ENCODE measurements around the gene PRLHR.

The PRLHR gene

DNA sequence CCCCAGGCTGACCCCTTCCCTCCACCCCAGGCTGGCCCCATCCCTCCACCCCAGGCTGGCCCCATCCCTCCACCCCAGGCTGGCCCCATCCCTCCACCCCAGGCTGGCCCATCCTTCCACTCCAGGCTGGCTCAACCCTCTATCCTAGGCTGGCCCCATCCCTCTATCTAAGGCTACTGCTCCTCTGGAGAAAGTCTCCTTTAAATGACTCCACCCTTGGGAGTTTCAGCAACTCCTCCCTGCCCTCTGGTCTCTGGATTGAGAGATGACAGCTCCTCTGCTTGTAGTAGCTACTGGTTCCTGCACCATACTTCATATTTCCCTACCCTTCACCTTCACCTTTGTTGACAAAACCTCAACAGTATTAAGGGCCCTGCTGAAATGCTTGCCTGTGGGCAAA, 8.5 kb downstream of the PRLHR start:
- no peak for DNase-seq

DNA sequence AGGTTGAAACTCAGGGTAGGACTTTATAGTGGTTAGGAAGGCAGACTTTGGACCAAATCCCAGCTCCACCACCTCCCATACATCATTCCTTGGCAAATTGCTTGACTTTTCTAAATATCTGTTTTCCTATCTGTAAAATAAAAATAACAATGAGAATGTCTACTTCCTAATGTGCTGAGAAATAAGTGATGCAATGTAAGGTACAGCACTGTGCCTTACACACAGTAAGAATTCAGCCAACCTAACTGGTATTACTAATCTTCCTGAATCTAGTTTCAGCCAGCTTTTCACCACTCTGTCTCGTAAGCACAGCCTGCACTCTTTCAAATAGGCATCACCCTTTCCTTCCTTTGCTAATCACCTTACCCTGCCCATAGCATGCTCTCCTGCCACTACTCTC, 9.7 kb downstream of the PRLHR start:
- no peak for DNase-seq

DNA sequence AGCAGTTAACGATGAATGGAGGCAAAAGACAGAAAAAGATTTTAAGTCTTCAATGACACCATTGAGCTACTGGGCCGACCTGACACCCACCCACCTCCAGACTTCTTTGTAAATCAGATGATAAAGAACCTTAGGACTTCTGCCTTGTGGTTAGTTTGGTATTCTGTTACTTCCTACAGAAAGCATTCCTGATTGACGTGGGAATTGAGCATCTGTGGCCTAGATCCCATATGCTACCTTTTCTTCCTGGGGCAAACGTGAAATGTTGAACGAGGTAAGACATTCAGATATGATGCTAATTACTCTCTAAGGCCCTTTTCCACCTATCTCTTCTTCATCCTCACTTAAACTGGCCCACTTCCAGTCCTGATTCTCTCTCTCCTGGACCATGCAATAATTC, 10.2 kb downstream of the PRLHR start:
- DNase-seq, result no peak

DNA sequence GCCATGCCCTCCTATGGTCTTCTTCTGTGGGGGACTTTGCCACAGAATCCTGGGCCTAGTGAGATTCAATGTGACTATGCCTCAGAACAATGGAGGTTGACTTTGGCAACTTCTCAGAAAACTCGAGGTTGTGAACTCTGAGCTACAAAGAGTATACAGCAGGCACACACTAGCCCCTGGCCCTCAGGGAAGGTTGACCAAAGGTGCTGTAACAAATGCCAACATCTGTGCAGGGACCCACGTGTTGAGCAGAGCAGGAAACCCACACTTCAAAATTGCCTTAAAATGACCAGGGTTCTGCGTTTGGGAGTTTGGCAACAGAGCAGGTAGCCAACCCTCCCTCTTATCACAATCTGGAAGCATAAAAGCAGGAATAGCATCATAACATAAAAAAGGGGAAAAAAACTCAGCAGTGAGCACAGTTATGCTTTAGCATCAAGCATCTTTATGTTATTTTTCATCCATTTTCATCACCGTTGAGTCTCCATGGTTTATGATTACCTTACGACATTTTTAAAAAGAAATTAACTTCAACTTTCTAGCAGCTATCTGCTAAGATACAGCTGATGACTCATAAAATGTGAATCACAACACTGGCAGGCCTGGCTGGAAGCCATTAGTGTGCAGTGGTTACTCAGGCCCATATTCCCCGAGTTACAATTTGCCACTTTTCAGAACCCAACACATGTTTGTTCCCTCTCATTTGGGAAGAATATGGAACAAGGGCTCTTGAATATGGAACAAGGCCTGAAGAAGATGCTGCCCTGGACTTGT, 11.1 kb downstream of the PRLHR start:
- DNase-seq, result no peak

DNA sequence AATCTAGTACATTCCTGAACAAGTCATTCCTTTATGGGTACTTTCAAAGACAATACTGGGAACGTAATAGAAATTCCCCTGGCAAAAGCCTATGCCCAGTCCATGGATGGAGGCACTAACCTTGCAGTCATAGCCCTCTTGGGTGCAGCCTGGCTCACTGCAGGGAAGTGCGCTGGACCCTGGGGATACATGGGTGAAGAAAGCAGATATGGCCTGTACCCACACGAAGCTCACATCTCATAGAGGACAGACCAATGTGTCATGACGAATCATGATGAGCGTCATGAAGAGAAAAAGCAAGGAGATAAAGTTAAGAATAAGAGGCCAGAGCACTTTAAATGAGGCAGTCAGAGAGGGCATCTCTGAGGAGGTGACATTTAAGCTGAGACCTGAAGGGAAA, 11.8 kb downstream of the PRLHR start:
- no peak for DNase-seq

DNA sequence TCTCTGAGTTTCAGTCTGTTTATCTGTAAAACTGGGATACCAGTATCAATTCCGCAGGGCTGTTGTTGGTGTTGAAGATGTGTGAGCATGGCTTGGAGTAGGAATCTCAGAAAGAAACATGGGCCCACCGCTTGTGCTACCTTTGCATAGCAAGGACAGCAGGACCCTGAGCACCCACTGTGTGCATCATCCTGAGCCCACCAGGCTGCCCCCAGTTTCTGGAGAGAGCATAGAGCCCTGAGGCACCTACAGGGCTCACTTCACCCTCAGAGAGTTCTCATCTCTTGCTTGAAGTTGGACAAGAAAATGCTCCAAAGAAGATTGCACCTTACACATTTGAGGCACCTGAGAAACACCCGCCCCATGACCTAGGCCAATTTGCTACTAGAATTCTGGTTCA, 12.9 kb downstream of the PRLHR start:
- DNase-seq, result no peak

DNA sequence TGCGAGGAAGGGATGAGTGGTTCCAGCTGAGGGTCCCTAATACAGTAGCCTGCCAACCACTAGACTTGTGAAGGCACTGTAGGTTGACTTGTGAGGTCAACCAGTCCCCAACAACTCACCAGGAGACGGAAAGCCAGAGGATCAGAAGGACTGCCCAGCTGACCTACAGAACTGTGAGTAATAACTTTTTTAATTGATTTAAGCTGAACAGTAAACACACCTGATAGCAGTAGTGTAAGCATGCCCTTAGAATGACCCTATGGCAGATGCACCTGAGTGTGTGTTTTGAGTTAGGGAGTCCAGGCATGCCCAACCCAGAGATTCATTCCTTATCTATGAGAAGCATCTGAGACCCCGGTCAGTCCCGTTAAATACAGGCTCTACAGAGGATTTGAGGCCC, 14.1 kb downstream of the PRLHR start:
- DNase-seq, result no peak

DNA sequence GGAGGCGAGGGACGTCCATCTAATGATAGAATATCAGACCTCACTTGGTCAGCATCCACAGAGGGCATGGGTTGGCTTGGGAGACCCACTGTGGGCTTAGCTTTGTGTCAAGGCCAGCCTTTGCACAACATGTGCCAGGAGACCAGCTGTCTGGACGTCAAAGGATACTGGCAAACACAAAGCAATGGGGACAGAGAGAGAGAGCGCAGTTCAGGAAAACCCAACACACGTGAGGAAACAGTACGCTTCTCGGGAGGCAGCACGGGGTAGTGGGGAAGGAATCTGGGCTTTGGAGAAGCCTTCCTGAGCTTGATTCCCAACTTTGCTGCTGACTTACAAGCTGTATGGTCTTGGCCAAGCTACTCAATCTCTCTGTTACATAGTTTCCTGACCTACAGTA, 14.7 kb downstream of the PRLHR start:
- DNase-seq, result no peak

DNA sequence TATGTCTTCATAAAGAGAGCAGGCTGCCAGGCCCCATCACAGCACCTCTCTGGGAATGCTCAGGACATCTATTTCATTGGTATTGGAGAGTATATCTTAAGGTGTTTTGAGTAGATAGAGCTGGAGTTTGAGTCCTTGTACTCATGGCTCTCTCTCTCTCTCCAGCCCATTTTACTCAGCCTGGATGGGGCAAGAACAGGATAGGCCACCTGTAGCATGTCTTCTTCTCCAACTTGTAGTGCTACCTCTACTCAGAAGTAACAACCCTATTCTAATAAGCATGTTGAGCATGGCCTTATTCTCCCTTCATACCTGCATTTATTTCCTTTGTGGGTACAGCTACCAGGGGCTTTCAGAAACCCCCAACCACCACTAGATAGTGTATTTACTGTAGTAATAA, 21.9 kb downstream of the PRLHR start:
- DNase-seq, result no peak

DNA sequence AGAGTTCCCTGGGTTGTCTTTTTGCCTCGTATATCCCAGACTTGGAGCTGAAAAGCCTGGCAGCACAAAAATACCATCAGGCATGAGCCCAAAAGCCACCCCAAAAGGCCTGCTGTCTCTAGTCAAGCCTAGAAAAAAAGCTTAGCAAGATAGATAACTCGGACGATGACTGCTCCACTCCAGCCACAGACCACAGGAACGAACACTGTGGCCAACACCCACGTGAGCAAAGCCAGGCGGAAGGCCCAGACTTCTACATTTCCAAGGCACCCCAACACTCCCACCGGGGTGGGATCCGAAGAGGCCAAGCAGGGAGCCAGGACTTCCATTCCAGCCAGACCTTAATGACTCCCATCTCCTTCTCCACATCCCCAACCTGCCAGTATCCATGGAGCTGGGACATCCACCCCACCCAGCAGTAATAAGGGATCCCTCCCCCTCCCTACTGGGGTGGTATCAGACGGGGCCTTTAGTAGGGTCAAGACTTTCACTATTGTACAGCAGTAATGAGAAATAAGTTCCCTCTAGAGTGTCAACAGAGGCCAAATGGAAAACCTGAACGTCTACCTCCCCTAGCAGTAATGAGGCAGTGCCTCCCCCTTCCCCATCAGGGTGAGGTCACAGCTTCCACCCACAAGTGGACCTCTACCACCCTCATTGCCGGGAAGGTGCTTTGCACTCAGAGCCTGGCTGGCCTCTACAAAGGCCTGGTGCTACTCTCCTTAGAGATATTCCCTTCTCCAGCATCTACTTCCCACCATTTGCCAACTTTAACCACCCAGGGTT, 23.0 kb downstream of the PRLHR start:
- DNase-seq, result no peak

DNA sequence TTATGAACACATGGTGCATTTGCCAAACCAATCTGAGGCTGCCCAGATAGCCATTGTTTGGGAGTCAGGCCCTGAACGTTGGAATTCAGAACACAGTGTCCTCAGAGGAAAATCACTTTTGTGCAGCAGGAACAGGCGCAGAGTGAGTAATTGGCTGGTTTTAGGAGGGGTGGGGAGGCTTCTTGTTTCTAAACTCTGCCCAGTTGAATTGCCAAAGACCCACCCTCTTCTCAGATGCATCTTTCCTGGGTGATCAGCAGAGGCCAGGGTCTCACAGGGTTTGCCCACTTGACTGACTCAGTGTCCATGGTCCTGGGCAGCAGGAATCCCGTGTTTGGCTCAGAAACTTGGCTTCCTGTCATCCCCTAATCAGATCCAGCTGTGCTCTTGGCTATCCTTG, 24.3 kb downstream of the PRLHR start:
- DNase-seq, result no peak

DNA sequence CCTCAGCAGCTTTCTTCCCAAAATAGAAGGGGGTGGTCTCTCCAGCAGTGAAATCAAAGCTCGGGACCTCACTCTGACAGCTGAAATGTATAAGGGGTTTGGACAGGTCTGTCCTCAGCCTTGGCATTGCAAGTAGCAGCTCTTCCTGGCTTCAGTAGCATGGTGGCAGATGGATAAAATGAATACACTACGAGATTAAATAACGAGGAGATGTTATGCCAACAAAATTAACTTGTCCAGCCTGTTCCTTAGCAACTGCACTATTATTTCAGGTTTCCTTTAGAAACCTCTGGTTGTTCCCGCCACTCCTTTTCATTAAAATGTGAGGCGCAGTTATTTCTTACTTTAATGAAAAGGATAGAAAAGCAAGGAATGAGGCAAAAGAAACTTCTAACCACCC, 24.9 kb downstream of the PRLHR start:
- no peak for DNase-seq

DNA sequence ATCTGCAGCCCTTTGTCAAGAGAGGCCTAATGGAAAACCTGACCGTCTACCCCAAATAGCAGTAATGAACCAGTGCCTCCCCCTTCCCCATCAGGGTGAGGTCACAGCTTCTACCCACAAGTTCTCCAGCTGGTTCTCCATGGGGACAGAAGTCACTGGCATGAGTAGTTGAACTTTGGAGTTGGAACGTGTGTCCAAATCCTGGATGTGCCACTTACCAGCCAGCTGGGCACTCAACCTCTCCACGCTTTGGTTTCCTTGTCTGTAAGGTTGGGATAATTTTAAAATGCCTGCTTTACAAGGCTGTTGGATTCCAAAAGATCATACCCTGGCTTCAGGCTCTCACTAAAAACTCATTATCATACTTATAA, 25.6 kb downstream of the PRLHR start:
- DNase-seq, result no peak

DNA sequence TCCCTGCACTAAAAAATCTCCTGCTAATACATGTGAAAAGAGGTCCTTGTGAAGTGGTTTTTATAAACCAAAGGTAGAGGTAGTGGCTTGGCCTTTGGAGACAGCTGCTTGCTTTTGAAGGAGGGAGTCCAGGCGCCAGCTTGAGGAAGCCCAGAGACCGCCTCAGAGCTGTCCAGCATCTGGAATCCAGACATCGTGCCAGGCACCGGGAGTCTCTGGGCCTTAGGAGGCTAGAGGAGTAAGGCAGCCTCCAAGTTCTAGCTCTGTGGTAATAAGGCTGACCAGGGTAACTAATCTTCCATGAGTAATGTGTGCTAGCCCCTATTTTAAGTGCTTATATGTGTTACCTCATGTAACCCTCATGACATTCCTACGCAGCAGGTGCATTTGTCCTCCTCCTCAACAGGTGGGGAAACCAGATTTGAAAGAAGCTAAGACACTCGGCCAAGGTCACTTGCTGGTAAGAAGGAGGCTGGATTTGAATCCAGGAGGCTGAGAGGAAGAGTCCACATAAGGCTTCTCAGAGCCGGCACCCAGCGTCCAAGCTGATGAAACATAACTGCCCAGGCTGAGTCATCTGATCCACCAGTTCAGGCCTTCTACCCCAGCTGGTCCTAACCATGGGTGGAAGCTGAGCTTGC, 26.1 kb downstream of the PRLHR start:
- no peak for DNase-seq

DNA sequence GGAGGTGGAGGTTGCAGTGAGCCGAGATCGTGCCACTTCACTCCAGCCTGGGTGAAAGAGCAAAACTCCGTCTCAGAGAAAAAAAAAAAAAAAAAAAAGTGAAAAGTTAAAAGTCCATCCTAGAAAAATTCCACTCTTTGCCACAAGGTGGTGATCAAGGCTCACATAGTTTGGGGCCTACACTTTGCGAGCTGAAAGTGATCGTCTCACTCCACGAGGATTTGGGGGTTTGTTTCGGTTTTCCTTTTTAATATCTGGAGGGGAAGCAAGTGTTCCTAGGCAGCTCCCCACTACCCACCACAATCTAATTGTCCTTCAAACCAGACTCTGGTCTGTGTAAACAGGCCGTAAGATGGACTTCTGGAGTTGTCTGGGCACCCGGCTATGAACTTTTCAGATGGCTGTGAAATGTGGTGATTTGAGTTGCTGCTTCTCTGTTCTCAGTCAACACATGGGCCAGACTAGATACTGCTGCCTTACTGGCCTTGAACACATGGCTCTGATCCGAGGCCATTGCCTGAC, 27.1 kb downstream of the PRLHR start:
- DNase-seq, result peak in 1 of 2 donors; percentile 22

DNA sequence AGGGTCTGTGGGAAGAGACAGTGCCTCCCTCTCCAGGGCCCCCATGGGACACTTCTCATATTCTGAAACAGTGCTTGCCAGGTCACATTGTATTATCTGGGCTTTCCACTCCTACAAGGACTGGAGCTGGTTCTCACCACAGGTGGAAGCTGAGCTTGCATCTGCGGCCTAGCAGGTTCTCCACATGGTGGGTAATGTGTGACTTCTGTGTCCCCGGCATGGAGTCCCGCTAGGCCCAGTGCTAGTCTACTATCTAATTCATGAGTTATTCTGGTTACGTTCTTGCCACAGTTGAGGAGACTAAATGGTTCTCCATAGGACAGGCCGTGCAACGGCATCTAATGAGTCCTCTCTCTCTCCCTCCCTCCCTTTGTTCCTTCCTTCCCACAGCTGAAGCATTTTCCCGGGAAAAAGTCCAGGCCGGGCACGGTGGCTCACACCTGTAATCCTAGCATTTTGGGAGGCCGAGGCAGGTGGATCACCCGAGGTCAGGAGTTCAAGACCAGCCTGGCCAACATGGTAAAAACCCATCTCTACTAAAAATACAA, 27.7 kb downstream of the PRLHR start:
- DNase-seq, result no peak

DNA sequence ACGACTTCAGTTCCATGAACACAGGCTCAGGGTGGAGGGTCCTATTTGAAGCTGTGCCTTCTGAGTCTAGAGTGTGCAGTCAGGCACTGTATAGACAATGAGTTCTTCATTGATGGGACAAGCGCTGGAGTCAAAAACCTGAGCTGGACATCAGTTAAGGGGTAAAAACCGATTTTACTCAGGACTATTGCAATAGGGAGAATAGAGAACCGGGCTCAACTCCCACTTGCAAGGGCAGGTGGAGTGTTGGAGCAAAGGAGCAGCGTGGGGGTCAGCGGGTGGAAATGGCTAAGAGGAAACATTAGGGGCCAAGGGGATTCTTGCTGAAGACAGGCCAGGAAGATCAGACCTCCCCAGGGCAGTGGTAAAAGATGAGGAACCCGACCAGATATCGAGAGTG, 28.5 kb downstream of the PRLHR start:
- DNase-seq, result no peak

DNA sequence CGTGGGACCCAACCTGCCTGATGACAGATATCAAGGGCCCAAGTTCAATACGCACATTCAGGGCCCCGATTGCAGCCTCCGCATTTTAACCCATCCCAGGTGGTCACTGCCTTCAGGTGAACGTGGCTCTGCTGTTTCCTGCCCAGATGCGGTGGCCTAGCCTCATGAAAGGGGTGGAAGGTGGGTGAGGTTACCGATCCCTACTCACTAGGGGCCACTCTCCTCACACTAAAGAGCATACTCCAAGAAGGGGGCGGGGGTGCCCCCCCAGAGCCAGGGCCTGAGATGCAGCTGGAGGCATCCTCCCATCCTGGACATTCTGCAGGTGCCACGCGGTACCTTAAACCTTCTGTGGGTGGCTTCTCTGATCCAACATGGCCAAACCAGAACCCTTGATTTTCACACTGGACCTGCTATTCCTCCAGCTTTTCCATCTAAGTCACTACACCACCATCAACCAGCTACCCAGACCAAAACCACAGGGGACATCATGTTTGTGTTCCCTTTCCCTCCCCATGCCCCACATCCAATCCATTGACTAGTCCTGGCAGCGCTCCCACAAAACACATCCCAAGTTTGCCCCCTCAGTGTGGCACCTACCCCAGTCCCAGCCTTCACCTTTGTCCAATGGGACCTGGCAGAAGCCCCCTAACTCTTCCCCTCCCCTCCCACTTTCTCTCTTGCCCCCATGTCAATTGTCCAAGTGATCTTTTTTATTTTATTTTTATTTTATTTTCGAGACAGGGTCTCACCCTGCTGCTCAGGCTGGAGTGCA, 30.0 kb downstream of the PRLHR start:
- DNase-seq, result no peak

DNA sequence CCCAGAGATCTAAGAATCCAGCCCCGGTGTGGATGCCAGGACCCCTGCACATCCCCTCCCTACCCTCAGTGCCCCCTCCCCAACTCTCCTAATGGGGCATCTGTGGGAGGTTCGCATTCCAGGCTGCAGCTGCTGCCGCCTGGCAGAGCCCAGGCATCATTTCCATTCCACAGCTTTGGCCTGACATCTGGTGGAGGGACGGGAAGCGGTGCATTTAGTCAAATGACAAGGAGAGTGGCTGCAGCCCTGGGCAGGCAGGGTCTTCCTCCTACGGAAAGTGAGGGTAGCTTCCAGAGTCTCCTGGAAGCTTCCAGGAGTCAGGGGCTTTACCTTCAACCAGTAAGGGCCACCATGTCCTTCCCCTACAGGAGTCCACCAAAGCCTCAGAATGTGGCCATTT, 30.8 kb downstream of the PRLHR start:
- no peak for DNase-seq

DNA sequence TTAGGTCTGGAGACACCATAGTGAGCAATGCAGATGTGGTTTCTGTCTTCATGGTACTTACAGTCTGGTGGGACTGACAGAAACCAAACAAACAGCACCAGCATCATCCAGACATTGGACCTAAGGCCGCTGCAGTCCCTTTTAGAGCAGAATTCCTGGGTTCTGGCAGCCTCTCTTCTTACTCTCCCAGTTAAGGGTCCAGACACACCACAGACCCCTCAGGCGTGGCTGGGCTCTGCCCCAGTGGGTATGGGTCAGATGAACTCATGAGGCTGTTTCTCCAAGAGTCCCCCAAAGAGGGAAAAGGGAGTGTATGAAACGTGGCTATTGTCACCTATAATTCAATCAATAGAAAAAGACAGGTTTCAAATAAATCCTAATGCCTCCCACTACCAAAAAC, 31.3 kb downstream of the PRLHR start:
- no peak for DNase-seq

DNA sequence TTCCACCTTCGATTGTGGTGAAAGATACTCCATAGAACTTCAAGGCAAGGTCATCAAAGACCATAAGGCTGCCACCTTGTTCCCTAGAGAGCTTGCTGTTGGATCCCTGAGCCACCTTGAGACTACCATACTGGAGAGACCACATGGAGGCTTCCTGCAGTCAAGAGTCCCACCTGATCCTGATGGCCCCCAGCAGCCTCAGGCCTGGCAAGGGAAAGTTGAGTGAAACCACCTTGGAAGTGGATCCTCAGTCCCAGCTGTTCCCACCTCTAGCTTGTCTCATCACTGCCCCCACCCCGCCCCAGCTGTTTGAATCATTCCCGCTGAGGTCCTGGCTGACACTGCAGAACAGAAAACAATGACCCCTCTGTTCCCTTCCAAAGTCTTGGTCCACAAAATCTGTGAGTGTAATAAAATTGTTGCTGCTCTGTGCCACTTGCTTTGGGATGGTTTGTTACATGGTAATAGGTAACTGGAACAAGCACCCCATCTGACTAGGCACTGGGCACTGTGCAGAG, 32.0 kb downstream of the PRLHR start:
- DNase-seq, result no peak

DNA sequence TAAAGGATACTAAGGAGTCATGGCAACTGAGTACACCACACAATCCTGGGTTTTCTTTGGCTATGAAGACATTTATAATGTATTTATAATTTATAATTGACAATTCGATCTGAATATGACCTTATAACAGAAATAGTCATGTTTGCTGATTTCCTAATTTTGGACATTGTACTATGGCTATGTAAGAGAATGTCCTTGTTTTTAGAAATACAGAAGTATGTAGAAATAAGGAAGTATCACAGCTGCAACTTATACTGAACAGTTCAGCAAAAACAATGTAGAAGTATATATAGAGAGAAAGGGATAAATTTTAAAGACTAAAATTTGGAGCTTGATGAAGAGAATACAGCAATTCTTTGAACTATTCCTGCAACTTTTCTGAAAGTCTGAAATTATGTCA, 32.6 kb downstream of the PRLHR start:
- DNase-seq, result no peak

DNA sequence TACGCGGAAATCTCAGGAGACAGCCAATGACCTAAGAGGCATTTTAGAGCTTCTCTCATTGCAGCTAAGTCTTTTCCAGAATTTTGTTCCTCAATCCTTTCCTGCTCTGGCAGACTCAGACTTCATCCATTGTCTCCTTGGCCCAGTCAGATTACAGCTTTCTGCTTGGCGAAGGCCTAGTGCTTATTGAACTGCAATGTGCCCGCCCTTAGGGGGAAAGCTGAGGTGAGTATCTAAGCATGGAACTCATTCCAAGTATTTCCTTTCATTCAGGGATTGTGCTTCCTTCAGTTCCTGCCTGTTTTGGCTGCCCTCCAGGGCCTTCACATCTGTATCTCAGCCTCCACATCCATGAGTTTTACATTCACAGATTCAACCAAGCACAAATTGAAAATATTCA, 37.5 kb downstream of the PRLHR start:
- DNase-seq, result no peak
